Common myeloid progenitor, CD34-positive (primary cell): ENCODE results near the gene MAG.

Source experiments
- CTCF ChIA-PET: fragments of 350-600 bp; sonication (Branson Sonifier 250); formaldehyde crosslinking; loops from one replicate; lab custom pipeline; 2021; ENCODE audit warnings: antibody characterized with exemption; lab: Charles Lee
- POLR2A ChIA-PET: fragments of 350-600 bp; sonication (Branson Sonifier 250); formaldehyde crosslinking; loops from one replicate; lab custom pipeline; 2021; ENCODE audit warnings: antibody characterized with exemption; lab: Charles Lee
- DNase-seq, 3 donors: peaks; one replicate each; pipeline versions ENCODE4 v3.0.0 to v3.0.0-alpha.2; 2013
- H3K27ac ChIP-seq, 2 experiments: 1 replicate in 1 of 2; 2 replicates in 1 of 2; pipeline ENCODE4 v1.7.0; 2013; ENCODE audit warnings: inconsistent platforms in 2 of 2, low read length in 2 of 2, mild to moderate bottlenecking in 2 of 2, low read depth in 1 of 2, moderate library complexity in 1 of 2; ENCODE audit not compliant: severe bottlenecking in 2 of 2, insufficient read depth in 1 of 2, poor library complexity in 1 of 2
- H3K27me3 ChIP-seq, 5 experiments: replicated peaks in 2 of 5; 1 replicate in 3 of 5; 2 replicates in 2 of 5; pipeline versions ENCODE4 v1.6.1 to v1.7.0; 2013; ENCODE audit warnings: low read length in 4 of 5, mild to moderate bottlenecking in 2 of 5, moderate library complexity in 2 of 5, inconsistent platforms in 1 of 5; ENCODE audit not compliant: insufficient read depth in 5 of 5, control insufficient read depth in 4 of 5
- H3K36me3 ChIP-seq, 4 experiments: 1 replicate in 2 of 4; 2 replicates in 2 of 4; pipeline versions ENCODE4 v1.6.1 to v1.7.0; 2013; ENCODE audit warnings: low read length in 3 of 4, control low read depth in 1 of 4, mild to moderate bottlenecking in 1 of 4; ENCODE audit not compliant: control insufficient read depth in 4 of 4, insufficient read depth in 4 of 4
- H3K4me1 ChIP-seq, 4 experiments: 1 replicate in 3 of 4; 2 replicates in 1 of 4; pipeline versions ENCODE4 v1.6.1 to v1.7.1; 2013; ENCODE audit warnings: low read length in 3 of 4, mild to moderate bottlenecking in 3 of 4, control low read depth in 1 of 4, inconsistent platforms in 1 of 4, moderate library complexity in 1 of 4; ENCODE audit not compliant: control insufficient read depth in 4 of 4, insufficient read depth in 4 of 4; ENCODE audit errors: control extremely low read depth in 1 of 4
- H3K4me3 ChIP-seq, 7 experiments: 1 replicate in 4 of 7; 2 replicates in 3 of 7; pipeline versions ENCODE4 v1.5.1 to v1.7.0; 2013; ENCODE audit warnings: mild to moderate bottlenecking in 7 of 7, low read length in 6 of 7, moderate library complexity in 6 of 7, inconsistent platforms in 2 of 7, low read depth in 2 of 7, control low read depth in 1 of 7; ENCODE audit not compliant: insufficient read depth in 4 of 7, control insufficient read depth in 1 of 7; ENCODE audit errors: extremely low read depth in 1 of 7
- H3K9me3 ChIP-seq, 5 experiments: 1 replicate in 4 of 5; 2 replicates in 1 of 5; pipeline versions ENCODE4 v1.6.1 to v1.7.1; 2013; ENCODE audit warnings: low read length in 4 of 5, mild to moderate bottlenecking in 2 of 5, inconsistent platforms in 1 of 5, low read depth in 1 of 5, moderate library complexity in 1 of 5; ENCODE audit not compliant: control insufficient read depth in 4 of 5, insufficient read depth in 2 of 5; ENCODE audit errors: control extremely low read depth in 1 of 5
- WGBS: methylation state at CpG from one replicate; pipeline ENCODE4 v1.1.5; 2013; ENCODE audit not compliant: insufficient coverage; 5-methylcytosine and 5-hydroxymethylcytosine counted together

The MAG gene

GRCh38 chr19:35249848-35250711 lies 41.9 kb upstream of the MAG start:
- CTCF ChIA-PET: interaction anchor here (1.3 to 3.2 kb wide), 4 partner anchors 12 to 108 kb away, joined by 3 to 10 read pairs (median 6); partner anchors contain the start of gene FXYD7
- Histone ChIP-seq H3K27me3 (peaks cover 0 to 18% (median 6%) of the 10 kb centered on the region in 5 experiments), H3K4me3 (peak overlapping the region in 1 of 7 experiments; percentile 89), H3K9me3 (no peaks in the 10 kb centered on the region), H3K27ac (peak overlapping the region in 1 of 2 experiments; percentile 71), H3K36me3 (peaks cover 0 to 9% (median 0%) of the 10 kb centered on the region in 4 experiments), H3K4me1 (peaks cover 0 to 30% (median 19%) of the 10 kb centered on the region in 4 experiments)
- POLR2A ChIA-PET: no interaction called here
- no peak for DNase-seq
- WGBS: 93% methylated on average over 34 of the region's 34 CpGs

- H3K9me3 ChIP-seq: no peaks in the 10 kb centered on the region
- no peak overlapping the region for H3K4me3 ChIP-seq
- no peak for DNase-seq
- WGBS: 81% methylated on average over 2 of the region's 2 CpGs
- ChIA-PET CTCF (interaction anchor here (0.6 to 3.2 kb wide), 7 partner anchors 11 to 110 kb away, joined by 3 to 10 read pairs (median 3); partner anchors contain the start of gene FXYD7), POLR2A (no interaction called here)
- H3K4me1 ChIP-seq: peaks cover 0 to 30% (median 19%) of the 10 kb centered on the region in 4 experiments
- no peak overlapping the region for H3K27ac ChIP-seq
- peaks cover 0 to 9% (median 0%) of the 10 kb centered on the region in 4 experiments for H3K36me3 ChIP-seq
- peaks cover 0 to 18% (median 6%) of the 10 kb centered on the region in 5 experiments for H3K27me3 ChIP-seq
Measured at GRCh38 chr19:35251456-35251855, 40.5 kb upstream of the MAG start.

- 89% methylated on average over 9 of the region's 9 CpGs for WGBS
- ChIA-PET CTCF (interaction anchor here (2.8 kb wide), 1 partner anchor 10 kb away, joined by 10 read pairs; no protein-coding TSS in a partner anchor), POLR2A (no interaction called here)
- H3K4me3 ChIP-seq: no peak overlapping the region
- no peak for DNase-seq
- H3K9me3 ChIP-seq: no peaks in the 10 kb centered on the region
- no peak overlapping the region for H3K27ac ChIP-seq
- H3K27me3 ChIP-seq: peaks cover 0 to 15% (median 6%) of the 10 kb centered on the region in 5 experiments
- H3K4me1 ChIP-seq: peaks cover 0 to 20% (median 12%) of the 10 kb centered on the region in 4 experiments
- peaks cover 0 to 9% (median 0%) of the 10 kb centered on the region in 4 experiments for H3K36me3 ChIP-seq
Measured at GRCh38 chr19:35253316-35254286, 38.4 kb upstream of the MAG start.

- Histone ChIP-seq H3K27me3 (peaks cover 0 to 9% (median 1%) of the 10 kb centered on the region in 5 experiments), H3K36me3 (peaks cover 0 to 9% (median 0%) of the 10 kb centered on the region in 4 experiments), H3K27ac (no peak overlapping the region), H3K4me3 (no peak overlapping the region), H3K4me1 (peaks cover 0 to 10% (median 6%) of the 10 kb centered on the region in 4 experiments), H3K9me3 (no peaks in the 10 kb centered on the region)
- ChIA-PET CTCF (interaction anchor here (1.1 to 3.0 kb wide), 3 partner anchors 9 to 101 kb away, joined by 3 to 10 read pairs (median 8); no protein-coding TSS in a partner anchor), POLR2A (no interaction called here)
- WGBS: 98% methylated on average over 14 of the region's 17 CpGs
- no peak for DNase-seq
Measured at GRCh38 chr19:35254341-35255297, 37.3 kb upstream of the MAG start.

GRCh38 chr19:35256566-35256965 lies 35.4 kb upstream of the MAG start:
- Histone ChIP-seq H3K4me1 (peaks cover 0 to 11% (median 8%) of the 10 kb centered on the region in 4 experiments), H3K27me3 (no peaks in the 10 kb centered on the region), H3K27ac (no peak overlapping the region), H3K4me3 (no peak overlapping the region), H3K36me3 (peaks cover 0 to 12% (median 0%) of the 10 kb centered on the region in 4 experiments), H3K9me3 (no peaks in the 10 kb centered on the region)
- ChIA-PET CTCF (interaction anchor here (1.2 to 3.0 kb wide), 4 partner anchors 9 to 107 kb away, joined by 3 to 8 read pairs (median 4); no protein-coding TSS in a partner anchor), POLR2A (no interaction called here)
- no peak for DNase-seq
- 75% methylated on average over 1 of the region's 2 CpGs for WGBS

GRCh38 chr19:35257113-35257461 lies 34.9 kb upstream of the MAG start:
- peaks cover 0 to 12% (median 0%) of the 10 kb centered on the region in 4 experiments for H3K36me3 ChIP-seq
- ChIA-PET CTCF (interaction anchor here (1.1 to 3.0 kb wide), 5 partner anchors 8 to 108 kb away, joined by 3 to 8 read pairs (median 3); partner anchors contain the start of gene USF2), POLR2A (no interaction called here)
- no peak overlapping the region for H3K4me3 ChIP-seq
- no peaks in the 10 kb centered on the region for H3K27me3 ChIP-seq
- 93% methylated on average over 9 of the region's 9 CpGs for WGBS
- no peak overlapping the region for H3K27ac ChIP-seq
- H3K4me1 ChIP-seq: peaks cover 0 to 14% (median 11%) of the 10 kb centered on the region in 4 experiments
- no peak for DNase-seq
- H3K9me3 ChIP-seq: no peaks in the 10 kb centered on the region
